Measurements from ENCODE around the gene CRACR2A.

GRCh38 chr12:3656946-3657622, 95.8 kb downstream of the CRACR2A start:
- no peak for TF ChIP-seq TARDBP (IDR thresholded peaks at IDR 0.05)
- TF ChIP-seq ELF4 (IDR thresholded peaks at IDR 0.05) = no peak
- no peak for TF ChIP-seq SP1 (IDR thresholded peaks at IDR 0.05)
- no peak for TF ChIP-seq HDGF (IDR thresholded peaks at IDR 0.05; ENCODE audit: borderline replicate concordance)
- TF ChIP-seq BHLHE40 (IDR thresholded peaks at IDR 0.05; ENCODE audit: borderline replicate concordance) = no peak
- no peak for TF ChIP-seq ARNT (IDR thresholded peaks at IDR 0.05)

Data from HEK293T (cell line).